HepG2 (cell line): Measurements from ENCODE around the gene ENTPD2. TPM values are rescaled to one million over a fixed set of nuclear protein-coding genes. Genes with fewer than 3 reads are reported as not detected.

Source experiments
- ATM ChIP-seq: fragments of 450-650 bp; IDR thresholded peaks from 2 replicates; pipeline ENCODE4 v1.7.1; 2017; ENCODE audit warnings: mild to moderate bottlenecking, borderline replicate concordance
- EP300 ChIP-seq, 3 experiments: sonication (generic) in 1 of 3; formaldehyde crosslinking in 1 of 3; IDR thresholded peaks; 2 replicates each; pipeline versions ENCODE4 v1.5.1 to v1.6.1; 2011 to 2020; ENCODE audit warnings: low read depth in 2 of 3, low read length in 2 of 3, borderline replicate concordance in 1 of 3, improper control_type of control experiment in 1 of 3, mild to moderate bottlenecking in 1 of 3, missing genetic modification reagents in 1 of 3, moderate library complexity in 1 of 3
- ERF ChIP-seq: IDR thresholded peaks from 2 replicates; pipeline ENCODE4 v1.6.1; 2018; ENCODE audit warnings: missing biosample characterization, missing genetic modification reagents
- FOXA3 ChIP-seq: IDR thresholded peaks from 2 replicates; pipeline ENCODE4 v1.6.1; 2016; ENCODE audit warnings: missing genetic modification reagents, missing compliant biosample characterization
- KLF12 ChIP-seq: sonication (generic); formaldehyde crosslinking; IDR thresholded peaks from 2 replicates; pipeline ENCODE4 v1.4.0; 2020; ENCODE audit warnings: missing genetic modification reagents, borderline replicate concordance
- KLF16 ChIP-seq, 2 experiments: sonication (generic) in 1 of 2; formaldehyde crosslinking in 1 of 2; IDR thresholded peaks; 2 replicates each; pipeline versions ENCODE4 v1.6.1 to v1.8.0; 2016 to 2023; ENCODE audit warnings: missing genetic modification reagents in 2 of 2, missing compliant biosample characterization in 1 of 2
- NR2F2 ChIP-seq: IDR thresholded peaks from 2 replicates; pipeline ENCODE4 v1.6.1; 2012; ENCODE audit warnings: low read depth, inconsistent platforms, borderline replicate concordance
- SOX5 ChIP-seq: IDR thresholded peaks from 2 replicates; pipeline ENCODE4 v1.6.1; 2016; ENCODE audit warnings: borderline replicate concordance
- TCF7 ChIP-seq: sonication (generic); IDR thresholded peaks from 2 replicates; pipeline ENCODE4 v1.6.1; 2016; ENCODE audit warnings: antibody characterized with exemption, low read depth
- TSC22D2 ChIP-seq: sonication (generic); formaldehyde crosslinking; IDR thresholded peaks from 2 replicates; pipeline ENCODE4 v1.5.1; 2020; ENCODE audit warnings: missing genetic modification reagents, mild to moderate bottlenecking, borderline replicate concordance
- XBP1 ChIP-seq: sonication (generic); formaldehyde crosslinking; IDR thresholded peaks from 2 replicates; pipeline ENCODE4 v1.5.0; 2020; ENCODE audit warnings: missing genetic modification reagents
- XRCC5 ChIP-seq: fragments of 200-400 bp; formaldehyde crosslinking; optimal IDR thresholded peaks from 2 replicates; pipeline ENCODE3; 2017; ENCODE audit warnings: mild to moderate bottlenecking, low read length
- ZFP1 ChIP-seq: IDR thresholded peaks from 2 replicates; pipeline ENCODE4 v1.6.1; 2016
- ZNF317 ChIP-seq: sonication (generic); formaldehyde crosslinking; IDR thresholded peaks from 2 replicates; pipeline ENCODE4 v1.5.0; 2020; ENCODE audit warnings: mild to moderate bottlenecking, missing genetic modification reagents
- ZNF607 ChIP-seq: sonication (generic); formaldehyde crosslinking; IDR thresholded peaks from 2 replicates; pipeline ENCODE4 v1.5.1; 2020; ENCODE audit warnings: missing genetic modification reagents, mild to moderate bottlenecking, borderline replicate concordance
- ZNF720 ChIP-seq: sonication (generic); formaldehyde crosslinking; IDR thresholded peaks from 2 replicates; pipeline ENCODE4 v1.4.0; 2020; ENCODE audit warnings: missing genetic modification reagents
- polyA plus RNA-seq, 8 experiments: library from polyadenylated mRNA; depleted of rRNA in 3 of 8; stranded (reverse) in 7 of 8; unstranded in 1 of 8; fragments of >200 nt; fragmentation: Illumina TruSeq in 4 of 8; extraction: Trizol in 4 of 8; gene quantifications; 2 replicates each; pipeline versions ENCODE4 v1.2.1 to v1.2.3, GENCODE V29; 2011 to 2016; ENCODE audit warnings: low read depth in 4 of 8, missing spikeins in 1 of 8, mixed read lengths in 1 of 8; ENCODE audit not compliant: insufficient read depth in 1 of 8
- total RNA-seq, 5 experiments: library from RNA; depleted of rRNA; stranded (reverse); fragments of >200 nt; fragmentation: Illumina TruSeq; extraction: Trizol; gene quantifications; 2 replicates each; pipeline ENCODE4 v1.2.3, GENCODE V29; 2016; ENCODE audit warnings: low read depth in 1 of 5
- TF ChIP-seq, protein P1 (sequence below): sonication (generic); formaldehyde crosslinking; IDR thresholded peaks from 2 replicates; pipeline ENCODE4; 2020; ENCODE audit warnings: missing genetic modification reagents, mild to moderate bottlenecking, borderline replicate concordance
- TF ChIP-seq, protein P2 (sequence below): sonication (generic); formaldehyde crosslinking; IDR thresholded peaks from 2 replicates; pipeline ENCODE4 v1.4.0; 2020; ENCODE audit warnings: missing genetic modification reagents, borderline replicate concordance
- TF ChIP-seq, protein P3 (sequence below): sonication (generic); formaldehyde crosslinking; IDR thresholded peaks from 2 replicates; pipeline ENCODE4 v1.4.0; 2020; ENCODE audit warnings: mild to moderate bottlenecking, low read depth, missing genetic modification reagents
- TF ChIP-seq, protein P4 (sequence below): sonication (generic); formaldehyde crosslinking; IDR thresholded peaks from 2 replicates; pipeline ENCODE4 v1.8.0; 2022; ENCODE audit warnings: mild to moderate bottlenecking, missing genetic modification reagents, moderate library complexity

The ENTPD2 gene
- total and polyA plus RNA-seq, 2 of the 13 experiments (the other 11 are each of a cell fraction or from before 2014, with no cell fraction given): 0.95 to 3.2 TPM

DNA sequence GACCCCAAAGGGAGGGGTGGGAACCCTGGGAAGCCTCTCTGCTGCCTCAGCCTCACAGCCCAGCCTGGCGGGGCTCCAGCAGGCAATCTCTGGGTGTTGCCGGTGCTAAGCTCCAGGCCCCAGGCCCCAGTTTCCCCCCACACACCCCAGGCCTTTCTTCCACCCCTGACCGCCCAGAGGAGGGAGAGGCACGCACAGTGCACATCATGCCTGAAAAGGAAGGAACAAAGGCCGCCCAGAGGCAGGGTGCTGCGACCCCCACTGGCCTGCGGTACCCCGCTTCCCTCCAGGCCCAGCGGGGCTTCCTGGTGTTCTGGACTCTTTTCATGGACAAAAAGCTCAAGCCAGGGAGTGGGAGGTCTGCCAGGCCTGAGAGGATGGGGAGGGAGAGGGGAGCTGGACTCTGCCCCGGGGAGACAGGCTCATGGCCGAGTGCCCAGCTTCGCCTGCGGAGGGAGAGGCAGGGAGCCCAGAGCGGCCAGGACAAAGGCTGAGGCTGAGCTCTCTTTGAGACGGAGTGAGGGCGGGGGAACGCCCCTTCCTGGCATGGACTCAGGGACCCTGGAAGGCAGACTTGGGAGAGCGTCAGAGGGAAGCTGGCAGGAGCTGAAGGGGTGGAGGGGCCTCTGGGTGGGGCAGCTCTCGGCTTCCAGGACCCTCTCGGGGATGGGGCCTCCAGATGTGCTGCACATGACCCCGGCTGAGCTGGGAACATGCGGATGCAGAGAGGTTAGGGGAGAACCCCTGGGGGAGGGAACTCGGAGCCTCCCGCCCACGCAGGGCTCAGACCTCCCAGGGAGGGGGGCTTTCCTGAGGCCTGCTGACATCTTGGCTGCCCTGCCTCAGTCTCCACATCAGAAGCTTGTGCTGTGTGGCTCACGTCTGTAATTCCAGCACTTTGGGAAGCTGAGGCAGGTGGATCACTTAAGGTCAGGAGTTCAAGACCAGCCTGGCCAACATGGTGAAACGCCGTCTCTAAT, 1.8 kb upstream of the ENTPD2 start (continued):
- TF ChIP-seq XRCC5 (peak; percentile 90), NR2F2 (no peak), TCF7 (no peak), TSC22D2 (CRISPR knock-in tag) (no peak), SOX5 (CRISPR knock-in tag) (peak; percentile 43; the same call in 1 of the 2 replicates), EP300 (IDR thresholded peaks at IDR 0.05; ENCODE audit: low read depth in 2 of 2, low read length in 2 of 2) (peak in 1 of 2 experiments; percentile 47; a peak in 1 of 4 replicates), EP300 (CRISPR knock-in tag; IDR thresholded peaks at IDR 0.05; ENCODE audit: borderline replicate concordance) (no peak), ZNF720 (CRISPR knock-in tag) (no peak), FOXA3 (CRISPR knock-in tag) (peak; percentile 19; the same call in 1 of the 2 replicates), ZFP1 (CRISPR knock-in tag) (no peak), ZNF607 (CRISPR knock-in tag) (no peak; the same call in 1 of the 2 replicates), KLF12 (peak; percentile 36; the same call in 1 of the 2 replicates), ERF (CRISPR knock-in tag) (peak; percentile 55), ZNF317 (peak; percentile 83), KLF16 (CRISPR knock-in tag; IDR thresholded peaks at IDR 0.05) (no peak), ATM (no peak), XBP1 (CRISPR knock-in tag) (no peak)
- TF ChIP-seq, protein P1, sequence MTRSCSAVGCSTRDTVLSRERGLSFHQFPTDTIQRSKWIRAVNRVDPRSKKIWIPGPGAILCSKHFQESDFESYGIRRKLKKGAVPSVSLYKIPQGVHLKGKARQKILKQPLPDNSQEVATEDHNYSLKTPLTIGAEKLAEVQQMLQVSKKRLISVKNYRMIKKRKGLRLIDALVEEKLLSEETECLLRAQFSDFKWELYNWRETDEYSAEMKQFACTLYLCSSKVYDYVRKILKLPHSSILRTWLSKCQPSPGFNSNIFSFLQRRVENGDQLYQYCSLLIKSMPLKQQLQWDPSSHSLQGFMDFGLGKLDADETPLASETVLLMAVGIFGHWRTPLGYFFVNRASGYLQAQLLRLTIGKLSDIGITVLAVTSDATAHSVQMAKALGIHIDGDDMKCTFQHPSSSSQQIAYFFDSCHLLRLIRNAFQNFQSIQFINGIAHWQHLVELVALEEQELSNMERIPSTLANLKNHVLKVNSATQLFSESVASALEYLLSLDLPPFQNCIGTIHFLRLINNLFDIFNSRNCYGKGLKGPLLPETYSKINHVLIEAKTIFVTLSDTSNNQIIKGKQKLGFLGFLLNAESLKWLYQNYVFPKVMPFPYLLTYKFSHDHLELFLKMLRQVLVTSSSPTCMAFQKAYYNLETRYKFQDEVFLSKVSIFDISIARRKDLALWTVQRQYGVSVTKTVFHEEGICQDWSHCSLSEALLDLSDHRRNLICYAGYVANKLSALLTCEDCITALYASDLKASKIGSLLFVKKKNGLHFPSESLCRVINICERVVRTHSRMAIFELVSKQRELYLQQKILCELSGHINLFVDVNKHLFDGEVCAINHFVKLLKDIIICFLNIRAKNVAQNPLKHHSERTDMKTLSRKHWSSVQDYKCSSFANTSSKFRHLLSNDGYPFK (CRISPR knock-in tag): peak; percentile 40; the same call in 1 of the 2 replicates
- TF ChIP-seq, protein P2, sequence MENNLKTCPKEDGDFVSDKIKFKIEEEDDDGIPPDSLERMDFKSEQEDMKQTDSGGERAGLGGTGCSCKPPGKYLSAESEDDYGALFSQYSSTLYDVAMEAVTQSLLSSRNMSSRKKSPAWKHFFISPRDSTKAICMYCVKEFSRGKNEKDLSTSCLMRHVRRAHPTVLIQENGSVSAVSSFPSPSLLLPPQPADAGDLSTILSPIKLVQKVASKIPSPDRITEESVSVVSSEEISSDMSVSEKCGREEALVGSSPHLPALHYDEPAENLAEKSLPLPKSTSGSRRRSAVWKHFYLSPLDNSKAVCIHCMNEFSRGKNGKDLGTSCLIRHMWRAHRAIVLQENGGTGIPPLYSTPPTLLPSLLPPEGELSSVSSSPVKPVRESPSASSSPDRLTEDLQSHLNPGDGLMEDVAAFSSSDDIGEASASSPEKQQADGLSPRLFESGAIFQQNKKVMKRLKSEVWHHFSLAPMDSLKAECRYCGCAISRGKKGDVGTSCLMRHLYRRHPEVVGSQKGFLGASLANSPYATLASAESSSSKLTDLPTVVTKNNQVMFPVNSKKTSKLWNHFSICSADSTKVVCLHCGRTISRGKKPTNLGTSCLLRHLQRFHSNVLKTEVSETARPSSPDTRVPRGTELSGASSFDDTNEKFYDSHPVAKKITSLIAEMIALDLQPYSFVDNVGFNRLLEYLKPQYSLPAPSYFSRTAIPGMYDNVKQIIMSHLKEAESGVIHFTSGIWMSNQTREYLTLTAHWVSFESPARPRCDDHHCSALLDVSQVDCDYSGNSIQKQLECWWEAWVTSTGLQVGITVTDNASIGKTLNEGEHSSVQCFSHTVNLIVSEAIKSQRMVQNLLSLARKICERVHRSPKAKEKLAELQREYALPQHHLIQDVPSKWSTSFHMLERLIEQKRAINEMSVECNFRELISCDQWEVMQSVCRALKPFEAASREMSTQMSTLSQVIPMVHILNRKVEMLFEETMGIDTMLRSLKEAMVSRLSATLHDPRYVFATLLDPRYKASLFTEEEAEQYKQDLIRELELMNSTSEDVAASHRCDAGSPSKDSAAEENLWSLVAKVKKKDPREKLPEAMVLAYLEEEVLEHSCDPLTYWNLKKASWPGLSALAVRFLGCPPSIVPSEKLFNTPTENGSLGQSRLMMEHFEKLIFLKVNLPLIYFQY (CRISPR knock-in tag): no peak
- TF ChIP-seq, protein P3, sequence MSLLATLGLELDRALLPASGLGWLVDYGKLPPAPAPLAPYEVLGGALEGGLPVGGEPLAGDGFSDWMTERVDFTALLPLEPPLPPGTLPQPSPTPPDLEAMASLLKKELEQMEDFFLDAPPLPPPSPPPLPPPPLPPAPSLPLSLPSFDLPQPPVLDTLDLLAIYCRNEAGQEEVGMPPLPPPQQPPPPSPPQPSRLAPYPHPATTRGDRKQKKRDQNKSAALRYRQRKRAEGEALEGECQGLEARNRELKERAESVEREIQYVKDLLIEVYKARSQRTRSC (CRISPR knock-in tag): no peak
- TF ChIP-seq, protein P4, sequence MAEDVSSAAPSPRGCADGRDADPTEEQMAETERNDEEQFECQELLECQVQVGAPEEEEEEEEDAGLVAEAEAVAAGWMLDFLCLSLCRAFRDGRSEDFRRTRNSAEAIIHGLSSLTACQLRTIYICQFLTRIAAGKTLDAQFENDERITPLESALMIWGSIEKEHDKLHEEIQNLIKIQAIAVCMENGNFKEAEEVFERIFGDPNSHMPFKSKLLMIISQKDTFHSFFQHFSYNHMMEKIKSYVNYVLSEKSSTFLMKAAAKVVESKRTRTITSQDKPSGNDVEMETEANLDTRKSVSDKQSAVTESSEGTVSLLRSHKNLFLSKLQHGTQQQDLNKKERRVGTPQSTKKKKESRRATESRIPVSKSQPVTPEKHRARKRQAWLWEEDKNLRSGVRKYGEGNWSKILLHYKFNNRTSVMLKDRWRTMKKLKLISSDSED (CRISPR knock-in tag): no peak
